DMS53 treated with DMSO at 0.1 percent for 48 hours (cell line): ENCODE results near the gene BICC1.

Experiments used
- DNase-seq: peaks from one replicate; lab custom pipeline; 2025; ENCODE audit not compliant: unreplicated experiment; lab: John Stamatoyannopoulos, UW

Gene BICC1

DNA sequence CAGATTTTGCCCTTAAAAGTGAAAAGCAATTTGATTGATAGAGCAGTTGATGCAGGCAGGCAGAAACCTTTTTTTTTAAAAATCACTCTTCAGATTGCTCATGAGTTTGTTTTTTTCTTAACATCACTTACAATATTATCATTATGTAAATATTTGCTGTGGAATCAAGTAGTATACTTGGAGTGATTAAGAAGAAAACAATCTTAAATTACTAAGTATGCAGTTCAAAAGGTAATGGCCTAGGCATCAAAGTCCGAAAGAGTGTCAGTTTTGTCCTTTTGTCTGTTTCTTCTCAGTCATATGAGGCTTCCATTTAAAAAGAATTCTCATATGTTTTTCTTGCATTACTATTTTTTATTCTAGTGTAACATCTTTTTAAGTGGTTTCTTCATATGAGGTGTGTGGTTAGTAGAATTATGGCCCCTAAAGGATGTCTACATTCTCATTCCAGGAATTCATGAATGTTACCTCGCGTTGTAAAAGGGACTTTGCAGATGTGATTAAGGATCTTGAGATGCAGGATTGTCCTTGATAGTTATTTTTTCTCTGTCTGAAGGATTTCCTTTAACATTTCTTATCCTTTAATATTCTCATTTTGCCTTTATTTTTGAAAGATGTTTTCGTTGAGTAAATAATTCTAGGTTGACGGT, 44.0 kb downstream of the BICC1 start:
- no peak for DNase-seq

DNA sequence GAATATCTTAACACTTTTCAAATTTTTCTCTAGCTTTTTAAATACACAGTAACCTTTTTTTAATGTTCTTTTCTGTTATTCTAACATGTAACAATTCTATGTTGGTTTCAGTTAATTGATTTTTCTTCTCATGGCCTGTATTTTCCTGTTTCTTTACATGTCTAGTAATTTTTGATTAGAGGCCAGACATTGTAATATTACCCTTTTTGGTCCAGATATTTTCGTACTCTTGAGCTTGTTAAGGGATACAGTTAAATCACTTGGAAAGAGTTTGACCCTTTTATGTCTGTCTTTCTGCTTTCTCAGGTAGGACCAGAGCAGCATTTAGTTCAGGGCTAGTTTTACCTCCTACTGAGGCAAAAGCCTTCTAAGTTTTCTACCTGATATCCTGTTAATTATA, 45.0 kb downstream of the BICC1 start:
- DNase-seq: no peak

DNA sequence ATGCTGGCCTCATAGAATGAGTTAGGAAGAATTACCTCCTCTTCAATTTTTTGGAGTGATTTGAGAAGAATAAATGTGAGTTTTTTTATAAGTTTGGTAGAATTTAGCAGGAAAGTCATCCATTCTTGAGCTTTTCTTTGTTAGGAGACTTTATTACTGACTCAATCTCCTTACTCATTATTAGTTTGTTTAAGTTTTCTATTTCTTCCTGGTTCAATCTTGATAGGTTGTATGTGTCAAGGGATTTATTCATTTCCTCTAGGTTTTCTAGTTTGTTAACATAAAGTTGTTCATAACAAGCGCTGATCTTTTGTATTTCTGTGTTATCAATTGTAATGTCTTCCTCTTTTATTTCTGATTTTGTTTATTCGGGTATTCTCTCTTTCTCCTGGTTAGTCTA, 47.4 kb downstream of the BICC1 start:
- DNase-seq: no peak

DNA sequence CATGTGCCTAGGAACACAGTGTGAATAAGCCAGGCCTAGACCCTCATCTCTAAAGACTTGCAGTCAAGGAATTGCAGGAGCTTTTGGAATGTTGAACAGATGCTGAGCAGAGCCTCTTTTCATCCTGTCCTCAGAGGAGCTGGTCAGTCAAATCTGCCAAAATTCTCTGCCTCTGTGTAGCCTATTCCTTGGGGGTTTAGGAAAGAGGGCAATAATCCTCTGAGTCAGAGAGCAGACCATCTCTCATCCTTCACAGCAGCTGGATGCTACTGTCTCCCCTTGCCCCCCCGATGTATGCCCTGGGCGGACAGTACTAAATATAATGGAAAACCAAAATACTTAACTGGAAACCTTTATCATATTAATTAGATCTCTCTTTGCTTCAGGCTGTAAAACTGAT, 52.6 kb downstream of the BICC1 start:
- no peak for DNase-seq

DNA sequence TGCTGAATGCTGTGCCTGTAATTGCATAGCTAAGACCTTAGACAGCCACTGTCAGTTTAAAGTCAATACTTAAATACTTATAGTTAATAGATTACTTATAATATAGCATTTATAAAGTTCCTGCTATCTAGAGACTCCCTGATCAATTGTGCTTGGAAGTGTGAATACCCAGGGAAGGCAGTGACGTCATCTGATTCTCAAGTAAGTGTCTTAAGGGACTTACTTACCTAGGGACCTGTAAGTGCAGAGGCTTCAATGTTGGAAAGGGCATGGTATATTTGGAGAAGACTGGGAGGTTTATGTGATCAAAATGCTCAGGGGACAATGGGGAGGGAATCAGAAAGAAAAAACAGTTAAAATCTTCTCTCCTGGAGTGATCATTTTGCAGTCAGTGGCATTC, 55.0 kb downstream of the BICC1 start:
- no peak for DNase-seq

DNA sequence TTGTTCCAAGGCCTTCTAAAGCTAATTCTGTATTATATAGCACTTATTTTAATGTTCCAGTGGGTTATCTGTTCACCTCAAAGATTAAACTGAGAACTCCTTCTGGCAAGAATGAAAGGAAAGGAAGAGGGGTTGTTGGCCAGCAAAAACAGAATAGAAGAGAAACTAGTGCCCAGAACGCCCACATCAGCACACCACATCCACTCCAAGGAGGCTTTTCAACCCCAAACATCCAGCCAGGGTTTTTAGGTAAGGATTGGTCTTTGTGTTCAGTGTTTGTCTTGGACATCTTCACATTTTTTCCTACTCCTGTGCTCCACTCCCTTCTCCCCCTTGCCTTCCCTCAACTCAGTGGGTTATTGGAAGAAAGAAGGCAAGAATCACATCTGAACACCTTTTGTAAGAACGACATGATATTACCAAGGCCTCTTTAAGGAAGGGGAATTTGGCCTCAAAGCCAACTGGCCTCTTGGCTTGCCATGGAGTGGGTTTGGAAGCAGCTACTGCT, 55.8 kb downstream of the BICC1 start:
- DNase-seq: no peak

DNA sequence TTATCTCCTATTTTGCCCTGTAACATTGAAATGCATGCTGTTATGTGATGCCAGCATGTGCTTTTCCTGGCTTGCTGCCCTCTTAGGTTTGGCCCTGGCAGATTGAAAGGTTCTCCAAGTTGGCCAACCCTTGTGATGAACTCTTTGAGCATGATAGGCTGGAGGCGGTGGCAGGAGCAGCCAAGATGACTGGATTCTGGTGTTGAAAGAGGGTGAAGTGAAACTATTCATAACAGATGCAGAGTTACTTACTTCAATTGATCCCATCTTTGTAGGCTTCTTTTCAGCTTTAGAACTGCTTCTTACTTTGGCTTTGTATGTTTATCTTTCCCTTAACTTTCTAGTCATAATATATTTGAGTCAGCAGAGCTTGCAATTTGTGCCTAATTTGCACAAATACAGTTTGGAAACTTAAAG, 57.6 kb downstream of the BICC1 start:
- DNase-seq: no peak

DNA sequence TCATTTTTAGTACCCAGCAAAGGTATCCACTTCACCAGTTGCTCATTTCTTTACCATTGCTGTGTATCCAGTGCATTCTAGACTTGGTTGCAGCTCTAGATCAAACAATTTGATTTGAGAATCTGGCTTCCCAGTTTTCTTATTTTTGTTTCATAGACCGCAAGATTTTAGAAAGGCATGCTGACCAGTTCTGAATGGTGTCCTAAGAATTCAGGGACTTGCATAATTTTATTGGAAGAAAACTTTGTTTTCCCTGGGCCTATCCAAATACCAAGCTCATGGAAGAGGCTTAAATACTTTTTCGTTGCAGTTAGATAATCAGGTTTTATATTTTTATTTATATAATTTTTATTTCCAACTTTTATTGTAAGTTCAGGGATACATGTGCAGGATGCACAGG, 58.3 kb downstream of the BICC1 start:
- no peak for DNase-seq

DNA sequence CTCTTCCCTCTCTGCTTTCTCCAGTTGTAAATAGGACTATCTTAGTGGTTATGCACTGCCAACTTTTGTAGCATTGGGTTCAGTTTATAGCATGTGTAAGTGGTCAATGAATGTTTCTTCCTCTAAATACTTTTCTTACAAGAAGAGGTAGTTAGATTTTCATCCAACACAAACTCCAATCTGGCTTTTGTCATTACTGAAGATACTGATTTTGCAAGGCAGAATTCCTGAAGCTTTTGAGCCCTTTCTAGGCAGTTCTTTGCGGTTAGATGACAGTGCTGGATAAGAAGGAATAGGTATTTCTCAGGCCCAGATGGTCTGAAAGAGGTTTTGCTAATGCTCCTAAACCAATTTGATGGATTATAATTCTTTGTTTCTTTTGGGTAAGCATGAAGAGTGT, 60.5 kb downstream of the BICC1 start:
- no peak for DNase-seq

DNA sequence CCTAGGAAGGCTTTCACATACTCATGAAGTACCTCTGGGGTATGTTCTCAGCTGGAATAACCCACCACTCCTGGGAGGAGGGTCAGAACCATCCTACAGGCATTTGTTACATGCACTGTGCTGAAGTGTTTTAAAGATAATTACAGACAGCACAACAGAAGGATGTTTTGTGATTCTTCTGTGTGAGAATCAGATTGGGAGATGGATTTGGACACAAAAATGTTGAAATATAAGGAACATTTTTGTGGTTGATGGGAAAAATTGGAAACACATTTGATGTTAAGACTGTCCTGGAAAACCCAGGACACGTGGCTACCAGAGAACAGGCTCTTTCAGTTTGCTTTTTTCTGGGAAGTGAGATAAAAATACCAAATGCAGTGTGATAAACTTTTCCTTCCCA, 61.4 kb downstream of the BICC1 start:
- no peak for DNase-seq

DNA sequence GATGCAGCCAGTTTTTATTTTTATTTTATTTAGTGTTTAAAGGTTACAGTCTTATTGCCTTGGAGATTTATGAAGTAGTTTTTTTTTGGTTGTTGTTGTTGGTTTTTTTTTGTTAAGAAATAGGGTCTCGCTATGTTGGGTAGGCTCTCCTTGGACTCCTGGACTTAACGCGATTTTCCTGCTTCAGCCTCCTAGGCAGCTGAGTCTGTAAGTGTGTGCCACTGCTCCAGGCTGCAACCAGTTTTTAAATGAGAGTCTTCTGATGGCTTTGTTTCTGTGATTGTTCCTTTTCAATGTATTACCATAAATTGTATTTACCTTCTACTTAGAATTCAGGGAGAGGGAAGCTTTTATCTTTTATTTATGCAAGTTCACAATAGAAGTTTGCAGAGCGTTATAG, 62.8 kb downstream of the BICC1 start:
- DNase-seq: no peak

DNA sequence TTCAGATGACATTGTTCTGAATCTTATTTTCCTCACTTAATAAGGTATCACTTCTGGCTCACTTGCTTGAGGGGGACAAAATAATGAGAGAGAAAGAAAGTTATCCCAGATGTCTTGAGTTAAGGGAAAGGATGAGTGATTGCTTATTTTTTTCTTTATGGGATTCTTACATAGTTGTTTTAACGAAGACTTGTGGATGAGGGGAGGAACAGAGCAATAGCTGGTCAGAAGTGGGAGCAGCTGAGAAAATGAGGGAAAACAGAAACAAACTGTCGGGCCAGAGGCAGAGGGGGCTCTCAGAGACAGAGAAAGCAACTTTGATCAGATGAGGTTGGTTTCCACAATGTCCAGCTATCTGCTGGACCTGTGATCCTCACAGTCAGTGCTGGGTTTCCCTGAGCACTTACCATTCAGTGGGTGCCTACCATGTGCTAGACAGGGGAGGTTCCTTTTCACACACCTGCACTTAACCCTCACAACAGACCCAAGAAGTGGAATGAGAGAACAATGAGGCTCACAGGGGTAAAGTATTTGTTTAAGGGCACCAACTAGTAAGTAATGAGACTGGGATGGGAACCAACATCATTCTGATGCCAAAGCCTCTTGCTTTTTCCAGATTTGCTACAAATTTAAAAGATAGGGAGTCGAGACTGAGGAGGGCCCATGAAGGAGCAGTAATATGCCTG, 64.2 kb downstream of the BICC1 start:
- no peak for DNase-seq

DNA sequence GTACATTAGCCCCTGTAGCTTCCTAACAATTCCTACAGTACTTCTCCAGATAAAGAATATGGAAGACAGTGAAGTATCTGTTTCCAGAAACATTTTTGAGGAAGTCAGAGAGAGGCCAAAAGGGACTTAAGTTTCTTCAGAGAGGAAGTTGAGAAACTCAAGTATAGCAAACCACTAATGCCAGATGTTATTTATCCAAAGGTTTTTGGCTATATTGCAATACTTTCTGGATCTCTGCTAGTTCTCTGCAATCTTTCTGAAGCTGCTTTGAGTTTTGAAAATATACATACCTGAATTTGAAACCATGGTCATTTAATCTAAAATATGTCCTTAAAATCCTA, 64.7 kb downstream of the BICC1 start:
- DNase-seq: no peak

DNA sequence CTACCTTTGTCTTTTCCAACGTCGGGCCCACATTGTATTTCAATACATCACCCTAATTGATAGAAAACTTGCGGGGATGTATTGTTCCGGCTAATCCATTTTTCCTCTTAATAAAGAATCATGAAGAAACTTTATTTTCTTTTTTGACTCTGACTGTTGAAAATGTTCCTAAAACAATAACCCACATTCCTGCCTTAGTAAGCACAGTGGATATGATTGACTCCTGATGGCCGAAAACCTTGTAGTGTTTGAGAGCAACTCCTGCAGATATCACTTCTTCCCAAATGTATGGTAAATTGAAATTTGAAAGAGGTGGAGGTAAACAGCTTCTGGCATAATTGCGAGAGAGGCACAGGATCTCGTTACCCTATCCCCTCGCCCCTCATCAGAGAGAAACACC, 65.7 kb downstream of the BICC1 start:
- no peak for DNase-seq

DNA sequence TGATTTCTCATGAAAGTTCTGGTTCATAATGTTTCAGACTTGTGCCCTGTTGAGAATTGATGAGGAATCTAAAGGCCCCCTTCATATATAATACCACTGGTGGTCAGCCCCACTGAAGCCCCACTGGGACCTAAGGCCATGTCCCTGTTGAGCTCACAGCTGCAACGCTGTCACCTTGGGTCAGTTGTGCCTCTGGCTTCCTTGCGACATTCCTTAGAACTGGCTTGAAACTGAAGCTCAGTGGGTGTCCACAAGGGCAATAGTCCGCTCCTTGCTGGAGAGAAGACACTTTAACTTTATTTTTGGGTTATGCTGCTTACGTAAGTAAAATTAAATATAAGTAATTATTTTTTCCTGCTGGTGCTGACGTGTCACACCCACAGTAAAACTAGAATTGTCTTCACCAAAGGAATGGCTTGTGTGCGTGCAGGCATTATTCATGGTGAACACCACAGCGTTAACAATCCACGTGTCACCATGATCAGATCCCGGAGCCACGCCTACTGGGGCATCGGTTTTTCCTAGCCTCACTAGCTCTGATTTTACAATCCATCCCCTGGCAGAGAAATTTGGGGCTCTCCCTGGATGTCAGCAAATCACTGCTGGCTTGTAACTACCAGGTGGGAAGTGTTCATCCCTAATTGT, 66.5 kb downstream of the BICC1 start:
- DNase-seq: no peak

DNA sequence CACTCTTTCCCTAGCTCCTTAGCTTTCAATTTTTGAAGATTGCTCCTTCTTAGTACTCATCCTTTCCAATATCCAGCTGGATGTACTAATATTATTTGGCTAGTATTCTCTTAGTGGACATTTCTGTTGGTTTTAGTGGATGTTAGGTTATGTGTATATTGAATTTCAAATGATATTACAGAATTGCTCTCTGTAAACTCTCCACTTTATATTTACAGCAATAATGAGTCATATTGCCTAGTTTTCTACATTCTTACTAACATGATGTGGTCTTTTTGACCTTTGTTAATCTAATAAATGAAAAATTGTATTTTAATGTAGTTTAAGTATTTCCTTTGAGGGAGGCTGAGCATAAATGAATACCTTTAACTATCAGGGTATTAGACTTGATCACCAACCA, 69.4 kb downstream of the BICC1 start:
- DNase-seq: no peak

DNA sequence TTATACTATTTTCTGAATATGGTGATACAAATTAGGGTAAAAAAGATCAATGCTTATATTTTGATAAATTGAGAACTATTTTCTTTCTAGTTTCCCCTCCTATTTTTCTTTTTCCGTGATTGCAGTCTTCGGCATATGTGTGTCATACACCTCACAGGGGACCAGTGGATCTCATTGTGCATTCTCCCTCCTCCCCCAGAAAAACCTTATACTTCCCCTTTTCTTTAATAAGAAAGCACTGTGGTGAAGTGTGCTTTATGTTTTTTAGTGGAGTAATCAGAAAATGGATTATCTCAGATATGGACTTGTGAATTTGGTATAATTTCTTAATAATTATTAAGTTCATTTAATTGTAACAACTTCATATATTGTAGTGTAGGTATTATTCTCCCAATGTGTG, 72.8 kb downstream of the BICC1 start:
- DNase-seq: no peak

DNA sequence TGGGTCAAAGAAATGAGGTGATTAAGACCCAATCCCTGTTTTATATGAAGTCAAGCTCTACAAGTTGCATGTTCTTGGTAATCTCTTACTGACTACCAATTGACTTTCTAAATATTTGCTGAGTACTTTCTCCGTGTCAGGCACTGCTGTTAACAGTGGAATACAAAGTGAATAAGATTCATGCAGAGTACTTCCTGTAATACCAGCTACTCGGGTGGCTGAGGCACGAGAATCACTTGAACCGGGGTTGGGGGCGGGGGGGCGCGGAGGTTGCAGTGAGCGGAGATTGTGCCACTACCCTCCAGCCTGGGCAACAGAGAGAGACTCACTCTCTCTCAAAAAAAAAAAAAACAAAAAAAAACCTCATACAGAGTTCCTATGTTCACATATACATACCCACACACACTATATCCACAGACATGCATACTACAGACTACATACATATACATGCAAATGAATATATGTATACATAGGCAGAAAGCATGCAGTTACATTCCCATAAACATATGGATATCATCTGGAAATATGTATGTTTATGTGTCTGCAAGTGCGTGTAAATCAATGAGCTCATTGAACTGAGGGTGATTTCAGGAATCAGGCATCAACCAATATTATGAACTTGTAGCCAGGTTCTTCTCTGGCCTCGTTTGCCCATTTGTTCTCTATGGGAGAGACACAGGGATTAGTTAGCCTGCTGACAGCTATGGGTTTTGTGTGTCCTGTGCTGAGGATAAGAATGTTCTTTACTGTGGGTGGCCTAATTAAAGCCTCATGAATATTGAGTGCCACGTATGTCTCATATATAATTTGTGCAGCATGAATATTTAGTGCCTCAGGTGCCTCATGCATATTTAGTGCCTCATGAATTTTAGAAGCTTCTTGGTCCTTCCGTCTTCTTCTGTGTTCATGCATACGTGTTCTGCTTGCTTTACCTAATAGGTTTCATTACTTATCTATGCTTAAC, 73.9 kb downstream of the BICC1 start:
- DNase-seq: no peak

DNA sequence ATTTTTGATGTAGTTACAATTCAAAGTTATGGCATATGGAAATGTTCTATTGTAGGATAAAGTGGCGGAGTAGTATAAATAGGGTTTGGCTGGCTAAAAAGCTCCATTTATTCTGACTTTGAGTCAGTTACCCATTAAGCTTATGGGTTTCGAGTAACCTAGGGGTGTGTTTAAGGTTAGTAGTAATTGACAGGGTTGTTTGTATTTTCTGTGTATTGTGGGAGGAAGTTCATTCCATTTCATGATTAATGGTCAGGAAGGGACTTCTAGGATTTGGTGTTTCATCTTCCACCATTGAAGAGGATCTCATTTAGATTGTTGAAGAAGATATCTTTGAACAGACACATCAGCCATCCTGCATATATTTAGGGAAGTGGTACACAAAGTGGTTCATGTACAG, 75.0 kb downstream of the BICC1 start:
- DNase-seq: no peak

DNA sequence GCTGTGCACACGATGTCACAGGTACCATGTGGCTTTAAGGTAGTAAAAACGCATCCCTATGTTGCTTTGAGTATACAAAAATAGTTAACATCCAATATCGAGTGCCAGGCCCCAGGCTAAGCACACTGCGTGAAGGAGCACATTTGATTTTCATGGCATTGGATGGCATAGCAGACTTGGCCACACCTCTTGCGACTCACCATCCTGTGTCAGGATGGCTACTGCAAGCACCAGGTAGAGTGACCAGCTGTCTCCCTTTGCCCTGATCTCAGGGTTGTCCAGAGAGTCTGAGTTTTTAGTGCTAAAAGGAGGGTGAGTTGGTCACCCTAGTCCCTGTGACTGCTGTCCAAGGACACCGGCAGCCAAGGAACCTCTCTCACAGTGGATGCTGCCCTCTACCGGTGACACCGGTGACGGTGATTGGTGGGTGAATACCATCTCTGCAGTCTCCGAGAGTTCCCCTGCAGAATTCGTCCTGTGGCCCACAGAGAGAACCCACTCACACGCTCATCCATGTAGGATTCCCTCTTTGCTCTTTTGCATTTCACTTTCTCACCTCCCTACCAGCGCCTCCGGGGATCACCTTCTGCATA, 76.1 kb downstream of the BICC1 start:
- DNase-seq: no peak
